Measurements from ENCODE around the gene ZNF205.
"Not testable (repeated sequence)": the region's sequence is repeated elsewhere in the genome, so short reads cannot be mapped to it uniquely, and the experiment has no call there.

The ZNF205 gene

GRCh38 chr16:3148256-3149192 lies 36.1 kb downstream of the ZNF205 start:
- DNase-seq (ENCODE audit: low read depth, low spot score), result no peak

- no peak for DNase-seq (ENCODE audit: low read depth, low spot score)
Measured at GRCh38 chr16:3149193-3149530, 36.8 kb downstream of the ZNF205 start.

- no peak for DNase-seq (ENCODE audit: low read depth, low spot score)
Measured at GRCh38 chr16:3149630-3150345, 37.4 kb downstream of the ZNF205 start.

GRCh38 chr16:3150346-3151218 lies 38.2 kb downstream of the ZNF205 start:
- peak; percentile 93 for DNase-seq (ENCODE audit: low read depth, low spot score)

- DNase-seq (ENCODE audit: low read depth, low spot score), result no peak
Measured at GRCh38 chr16:3152027-3152276, 39.6 kb downstream of the ZNF205 start.

- DNase-seq (ENCODE audit: low read depth, low spot score), result no peak
Measured at GRCh38 chr16:3152277-3152990, 40.0 kb downstream of the ZNF205 start.

GRCh38 chr16:3152991-3153368 lies 40.6 kb downstream of the ZNF205 start:
- DNase-seq (ENCODE audit: low read depth, low spot score), result no peak

GRCh38 chr16:3155181-3155580 lies 42.8 kb downstream of the ZNF205 start:
- DNase-seq (ENCODE audit: low read depth, low spot score), result no peak

GRCh38 chr16:3155972-3156371 lies 43.6 kb downstream of the ZNF205 start:
- DNase-seq (ENCODE audit: low read depth, low spot score), result no peak

- no peak for DNase-seq (ENCODE audit: low read depth, low spot score)
Measured at GRCh38 chr16:3157229-3158025, 45.0 kb downstream of the ZNF205 start.

- DNase-seq (ENCODE audit: low read depth, low spot score), result no peak
Measured at GRCh38 chr16:3158026-3158509, 45.7 kb downstream of the ZNF205 start.

GRCh38 chr16:3158510-3159314 lies 46.3 kb downstream of the ZNF205 start:
- peak; percentile 79 for DNase-seq (ENCODE audit: low read depth, low spot score)

GRCh38 chr16:3161235-3162018 lies 49.0 kb downstream of the ZNF205 start:
- no peak for DNase-seq (ENCODE audit: low read depth, low spot score)

GRCh38 chr16:3164121-3164991 lies 52.0 kb downstream of the ZNF205 start:
- DNase-seq (ENCODE audit: low read depth, low spot score), result no peak

GRCh38 chr16:3165111-3165822 lies 52.9 kb downstream of the ZNF205 start:
- no peak for DNase-seq (ENCODE audit: low read depth, low spot score)

GRCh38 chr16:3166505-3166886 lies 54.1 kb downstream of the ZNF205 start:
- no peak for DNase-seq (ENCODE audit: low read depth, low spot score)

GRCh38 chr16:3168729-3169128 lies 56.3 kb downstream of the ZNF205 start:
- DNase-seq (ENCODE audit: low read depth, low spot score), result not testable (repeated sequence)

Data from activated CD4-positive, CD25-positive, alpha-beta regulatory T cell treated with anti-CD3 and anti-CD28 coated beads, Interleukin-2, amount 50 U/mL, for 16 hours (primary cell).